HFFc6 (cell line): ENCODE data around the gene GNLY. TPM values are rescaled to one million over a fixed set of nuclear protein-coding genes. Genes with fewer than 3 reads are reported as not detected.

ENCODE experiments used
- DNase-seq: peaks from one replicate; pipeline ENCODE4 v3.0.0-alpha.2; 2018
- H3K27ac Mint-ChIP-seq: 2 replicates; pipeline ENCODE4 v1.8.0; 2020; ENCODE audit warnings: mild to moderate bottlenecking, mixed read lengths
- H3K27me3 Mint-ChIP-seq: 2 replicates; pipeline ENCODE4 v1.8.0; 2021; ENCODE audit warnings: mild to moderate bottlenecking, moderate library complexity, mixed read lengths; ENCODE audit not compliant: insufficient read depth
- H3K36me3 Mint-ChIP-seq: 2 replicates; pipeline ENCODE4 v1.8.0; 2021; ENCODE audit warnings: low read depth, mixed read lengths
- H3K4me1 Mint-ChIP-seq: 2 replicates; pipeline ENCODE4 v1.8.0; 2020; ENCODE audit warnings: low read depth, mixed read lengths
- H3K4me3 Mint-ChIP-seq: 2 replicates; pipeline ENCODE4 v1.8.0; 2020; ENCODE audit warnings: mild to moderate bottlenecking, moderate library complexity, mixed read lengths
- H3K9me3 Mint-ChIP-seq: 2 replicates; pipeline ENCODE4 v1.8.0; 2020; ENCODE audit warnings: mild to moderate bottlenecking, mixed read lengths
- CTCF ChIP-seq: fragments of 200-600 bp; sonication (generic); IDR thresholded peaks from 2 replicates; pipeline ENCODE4 v1.5.0; 2021; ENCODE audit warnings: antibody characterized with exemption, mild to moderate bottlenecking
- total RNA-seq, 6 experiments: library from RNA; stranded (reverse); fragmentation: NEBNext Ultra II Directional; extraction: Animal tissue kit (Norgen Biotek cat#: 25700); gene quantifications; 2 replicates in 1 of 6; 3 replicates in 5 of 6; pipeline ENCODE4 v1.2.3, GENCODE V29; 2021

GNLY gene
- total RNA-seq, 6 experiments from 2014 or later = not detected

GRCh38 chr2:85746321-85747004, 52.3 kb downstream of the GNLY start:
- Mint-ChIP-seq H3K27me3 (peaks cover 5% of the 10 kb centered on the region), H3K9me3 (no peaks in the 10 kb centered on the region), H3K27ac (no peak overlapping the region), H3K36me3 (peaks cover 7% of the 10 kb centered on the region; the same call in 1 of the 2 replicates), H3K4me1 (peaks cover 89% of the 10 kb centered on the region), H3K4me3 (no peak overlapping the region)
- no peak for DNase-seq
- TF ChIP-seq CTCF = no peak

- no peak for DNase-seq
- Mint-ChIP-seq H3K27ac (no peak overlapping the region), H3K36me3 (peaks cover 7% of the 10 kb centered on the region; the same call in 1 of the 2 replicates), H3K27me3 (peaks cover 6% of the 10 kb centered on the region; the same call in 1 of the 2 replicates), H3K9me3 (no peaks in the 10 kb centered on the region), H3K4me3 (no peak overlapping the region), H3K4me1 (peaks cover 88% of the 10 kb centered on the region)
- no peak for TF ChIP-seq CTCF
Measured at GRCh38 chr2:85747441-85747840, 53.3 kb downstream of the GNLY start.

- peaks cover 7% of the 10 kb centered on the region; the same call in 1 of the 2 replicates for H3K36me3 Mint-ChIP-seq
- no peak overlapping the region for H3K4me3 Mint-ChIP-seq
- peaks cover 80% of the 10 kb centered on the region for H3K4me1 Mint-ChIP-seq
- DNase-seq = no peak
- H3K27ac Mint-ChIP-seq = no peak overlapping the region
- H3K9me3 Mint-ChIP-seq = no peaks in the 10 kb centered on the region
- TF ChIP-seq CTCF = no peak
- peaks cover 3% of the 10 kb centered on the region; the same call in 1 of the 2 replicates for H3K27me3 Mint-ChIP-seq
Measured at GRCh38 chr2:85748039-85748734, 54.0 kb downstream of the GNLY start.

Other genes with a start within 250 kb of the GNLY start
- 100 to 1,000 TPM; 138 to 171 (median 158) TPM for gene MAT2A, start 155.2 kb upstream of the GNLY start, total RNA-seq
- gene GGCX, start 132.9 kb upstream of the GNLY start, total RNA-seq = 10 to 100 TPM; 55.9 to 68.9 (median 62.4) TPM
- under 1 TPM in 4 of 6 experiments, not detected in 2; 0.31 to 0.46 (median 0.35) TPM for gene VAMP8, start 116.8 kb upstream of the GNLY start, total RNA-seq
- 10 to 100 TPM; 51.2 to 84.2 (median 71.4) TPM for gene VAMP5, start 109.9 kb upstream of the GNLY start, total RNA-seq
- 100 to 1,000 TPM; 121 to 160 (median 146) TPM for gene RNF181, start 98.6 kb upstream of the GNLY start, total RNA-seq
- gene TMEM150A, start 91.7 kb upstream of the GNLY start, total RNA-seq = 10 to 100 TPM; 10.3 to 20.4 (median 12.7) TPM
- 10 to 100 TPM; 13.7 to 17.6 (median 16.0) TPM for gene C2orf68, start 82.3 kb upstream of the GNLY start, total RNA-seq
- gene USP39, start 78.2 kb upstream of the GNLY start, total RNA-seq = 10 to 100 TPM; 44.1 to 49.2 (median 47.4) TPM
- gene SFTPB, start 26.2 kb upstream of the GNLY start, total RNA-seq = not detected
- gene ATOH8, start 59.6 kb downstream of the GNLY start, total RNA-seq = 10 to 100 TPM; 34.4 to 53.0 (median 45.5) TPM
- gene ST3GAL5, start 194.6 kb downstream of the GNLY start, total RNA-seq = 10 to 100 TPM; 12.7 to 17.4 (median 15.2) TPM